ENCODE results near the gene AVP. TPM values are rescaled to one million over a fixed set of nuclear protein-coding genes. Genes with fewer than 3 reads are reported as not detected.

AVP gene
- total and polyA plus RNA-seq, 2 of the 13 experiments (the other 11 are each of a cell fraction or from before 2014, with no cell fraction given) = 0.12 TPM; not detected in 1

- peak; percentile 70 for TF ChIP-seq ZNF740 (CRISPR knock-in tag; IDR thresholded peaks at IDR 0.05)
- TF ChIP-seq SNAI1 (CRISPR knock-in tag; IDR thresholded peaks at IDR 0.05; ENCODE audit: borderline replicate concordance) = peak; percentile 26; the same call in 1 of the 2 replicates
- TF ChIP-seq SRSF1 (optimal IDR thresholded peaks at IDR 0.05; ENCODE audit: low read depth, low read length) = peak; percentile 97
- peak; percentile 30 for TF ChIP-seq RBM22 (optimal IDR thresholded peaks at IDR 0.05; ENCODE audit: low read length)
- no peak for TF ChIP-seq RCOR2 (CRISPR knock-in tag; IDR thresholded peaks at IDR 0.05)
- TF ChIP-seq SKIL (CRISPR knock-in tag; IDR thresholded peaks at IDR 0.05; ENCODE audit: borderline replicate concordance) = peak; percentile 64
- TF ChIP-seq ZNF501 (CRISPR knock-in tag; IDR thresholded peaks at IDR 0.05) = peak; percentile 96
- TF ChIP-seq MAFF (IDR thresholded peaks at IDR 0.05; ENCODE audit: low read depth, low read length) = no peak
- TF ChIP-seq ELK4 (CRISPR knock-in tag; IDR thresholded peaks at IDR 0.05; ENCODE audit: borderline replicate concordance) = peak; percentile 96; the same call in 1 of the 2 replicates
- peak; percentile 97 for TF ChIP-seq HOXA9 (CRISPR knock-in tag; IDR thresholded peaks at IDR 0.05; ENCODE audit: borderline replicate concordance)
- TF ChIP-seq, protein P1, sequence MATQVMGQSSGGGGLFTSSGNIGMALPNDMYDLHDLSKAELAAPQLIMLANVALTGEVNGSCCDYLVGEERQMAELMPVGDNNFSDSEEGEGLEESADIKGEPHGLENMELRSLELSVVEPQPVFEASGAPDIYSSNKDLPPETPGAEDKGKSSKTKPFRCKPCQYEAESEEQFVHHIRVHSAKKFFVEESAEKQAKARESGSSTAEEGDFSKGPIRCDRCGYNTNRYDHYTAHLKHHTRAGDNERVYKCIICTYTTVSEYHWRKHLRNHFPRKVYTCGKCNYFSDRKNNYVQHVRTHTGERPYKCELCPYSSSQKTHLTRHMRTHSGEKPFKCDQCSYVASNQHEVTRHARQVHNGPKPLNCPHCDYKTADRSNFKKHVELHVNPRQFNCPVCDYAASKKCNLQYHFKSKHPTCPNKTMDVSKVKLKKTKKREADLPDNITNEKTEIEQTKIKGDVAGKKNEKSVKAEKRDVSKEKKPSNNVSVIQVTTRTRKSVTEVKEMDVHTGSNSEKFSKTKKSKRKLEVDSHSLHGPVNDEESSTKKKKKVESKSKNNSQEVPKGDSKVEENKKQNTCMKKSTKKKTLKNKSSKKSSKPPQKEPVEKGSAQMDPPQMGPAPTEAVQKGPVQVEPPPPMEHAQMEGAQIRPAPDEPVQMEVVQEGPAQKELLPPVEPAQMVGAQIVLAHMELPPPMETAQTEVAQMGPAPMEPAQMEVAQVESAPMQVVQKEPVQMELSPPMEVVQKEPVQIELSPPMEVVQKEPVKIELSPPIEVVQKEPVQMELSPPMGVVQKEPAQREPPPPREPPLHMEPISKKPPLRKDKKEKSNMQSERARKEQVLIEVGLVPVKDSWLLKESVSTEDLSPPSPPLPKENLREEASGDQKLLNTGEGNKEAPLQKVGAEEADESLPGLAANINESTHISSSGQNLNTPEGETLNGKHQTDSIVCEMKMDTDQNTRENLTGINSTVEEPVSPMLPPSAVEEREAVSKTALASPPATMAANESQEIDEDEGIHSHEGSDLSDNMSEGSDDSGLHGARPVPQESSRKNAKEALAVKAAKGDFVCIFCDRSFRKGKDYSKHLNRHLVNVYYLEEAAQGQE (IDR thresholded peaks at IDR 0.05; ENCODE audit: borderline replicate concordance in 1 of 2, low read depth in 1 of 2, low read length in 2 of 2) = peak in 1 of 2 experiments; percentile 75; a peak in 2 of 4 replicates
- TF ChIP-seq ZNF205 (CRISPR knock-in tag; IDR thresholded peaks at IDR 0.05) = 0 out of 2 replicates have a peak, but pooled peaks have one; percentile 57
- TF ChIP-seq ZNF883 (CRISPR knock-in tag; IDR thresholded peaks at IDR 0.05; ENCODE audit: not compliant biosample characterization) = peak; percentile 95
- TF ChIP-seq U2AF1 (optimal IDR thresholded peaks at IDR 0.05; ENCODE audit: low read depth, low read length) = peak; percentile 79
- peak; percentile 88 for TF ChIP-seq ZNF891 (CRISPR knock-in tag; IDR thresholded peaks at IDR 0.05)
- TF ChIP-seq NR2C2 (CRISPR knock-in tag; IDR thresholded peaks at IDR 0.05; ENCODE audit: borderline replicate concordance) = peak; percentile 99
- peak; percentile 90 for TF ChIP-seq KMT2B (CRISPR knock-in tag; IDR thresholded peaks at IDR 0.05)
- 0 out of 2 replicates have a peak, but pooled peaks have one; percentile 22 for TF ChIP-seq SRF (IDR thresholded peaks at IDR 0.05; ENCODE audit: low read depth, low read length)
- peak; percentile 98 for TF ChIP-seq ZNF430 (CRISPR knock-in tag; IDR thresholded peaks at IDR 0.05)
- peak; percentile 81 for TF ChIP-seq SMAD3 (CRISPR knock-in tag; IDR thresholded peaks at IDR 0.05)
- TF ChIP-seq ZNF557 (CRISPR knock-in tag; IDR thresholded peaks at IDR 0.05) = peak; percentile 61
- peak; percentile 89; the same call in 1 of the 2 replicates for TF ChIP-seq SNAPC2 (CRISPR knock-in tag; IDR thresholded peaks at IDR 0.05)
These were observed 38.5 kb downstream of the AVP start, which contains the start of gene MRPS26 (continued) for GRCh38 chr20:3045816-3046676.

Measured in HepG2 (cell line).